Activated CD4-positive, alpha-beta T cell treated with anti-CD3 and anti-CD28 coated beads for 36 hours (primary cell): ENCODE results near the gene TXNL4A. TPM values are rescaled to one million over a fixed set of nuclear protein-coding genes. Genes with fewer than 3 reads are reported as not detected.
"Not testable (repeated sequence)": the region's sequence is repeated elsewhere in the genome, so short reads cannot be mapped to it uniquely, and the experiment has no call there.

Source experiments
- ATAC-seq: fragments of 200-7000 bp; cut with Tn5 transposase; one replicate; pipeline ENCODE4 v1.10.0; 2021; ENCODE audit warnings: mild to moderate bottlenecking, moderate library complexity
- CTCF ChIA-PET: fragments of 350-600 bp; sonication (Branson Sonifier 250); formaldehyde crosslinking; loops from one replicate; lab custom pipeline; 2021; ENCODE audit warnings: antibody characterized with exemption; lab: Charles Lee
- POLR2A ChIA-PET: fragments of 350-600 bp; sonication (Branson Sonifier 250); formaldehyde crosslinking; loops from one replicate; lab custom pipeline; 2021; ENCODE audit warnings: antibody characterized with exemption, inconsistent platforms; lab: Charles Lee
- DNase-seq: peaks from one replicate; pipeline ENCODE4 v3.0.0-alpha.2; 2020
- H3K27ac Mint-ChIP-seq: one replicate; pipeline ENCODE4 v1.8.0; 2021; ENCODE audit warnings: mixed read lengths
- H3K27me3 Mint-ChIP-seq: one replicate; pipeline ENCODE4 v1.8.0; 2021; ENCODE audit warnings: mixed read lengths
- H3K36me3 Mint-ChIP-seq: one replicate; pipeline ENCODE4 v1.8.0; 2021; ENCODE audit warnings: low read depth, mixed read lengths
- H3K4me1 Mint-ChIP-seq: one replicate; pipeline ENCODE4 v1.8.0; 2021; ENCODE audit warnings: mixed read lengths
- H3K4me3 Mint-ChIP-seq: one replicate; pipeline ENCODE4 v1.8.0; 2021; ENCODE audit warnings: mild to moderate bottlenecking, moderate library complexity, mixed read lengths
- H3K9me3 Mint-ChIP-seq: one replicate; pipeline ENCODE4 v1.8.0; 2021; ENCODE audit warnings: low read depth, mixed read lengths
- intact Hi-C, 2 experiments: fragments of 100-400 bp; cut with DNase I in 1 of 2; cut with micrococcal nuclease in 1 of 2; formaldehyde crosslinking; loops; one replicate each; pipeline versions ENCODE4 v1.14.2 to v1.15.1; 2022 to 2024; cut with DNase I, micrococcal nuclease
- total RNA-seq, 2 experiments: library from RNA; stranded (reverse); gene quantifications; one replicate each; pipeline ENCODE4 v1.2.3, GENCODE V29; 2021

The TXNL4A gene
- total RNA-seq, 2 experiments from 2014 or later, result 150 to 194 TPM

DNA sequence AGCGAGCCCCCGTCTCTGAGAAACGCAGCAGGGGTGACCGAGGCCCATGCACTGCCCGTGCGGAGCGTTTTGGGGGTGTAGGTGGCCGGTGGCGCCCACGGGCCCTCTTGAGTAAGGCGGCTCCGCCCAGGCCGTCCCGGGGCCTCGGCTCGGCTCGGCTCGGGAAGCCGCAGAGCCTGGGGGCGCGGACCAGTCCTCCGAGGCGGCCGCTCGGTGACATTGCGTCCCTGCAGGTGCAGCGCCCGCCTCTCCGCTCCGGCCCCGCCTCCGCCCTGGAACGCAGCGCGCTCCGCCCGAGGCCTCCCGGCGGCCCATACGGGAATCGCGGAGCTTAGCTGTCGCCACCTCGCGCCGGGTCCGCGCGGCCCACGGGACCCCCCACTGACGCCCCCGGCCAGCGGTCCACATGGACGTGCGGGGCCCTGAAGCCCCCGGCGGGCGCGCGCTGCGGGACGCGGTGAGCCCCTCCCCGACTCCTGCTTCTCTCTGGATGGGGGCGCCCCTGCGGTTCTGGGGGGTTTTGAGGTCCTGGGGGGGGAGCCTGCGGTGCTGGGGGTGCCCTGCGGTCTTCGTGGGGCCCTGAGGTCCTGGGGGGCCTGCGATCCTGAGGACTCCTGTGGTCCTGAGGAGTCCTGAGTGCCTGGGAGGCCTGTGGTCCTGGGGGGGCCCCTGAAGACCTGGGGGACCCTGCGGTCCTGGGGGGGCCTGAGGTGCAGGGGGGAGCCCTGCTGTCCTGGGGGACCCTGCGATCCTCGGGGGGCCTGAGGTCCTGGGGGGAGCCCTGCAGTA is 23.8 kb downstream of the TXNL4A start, which contains the start of gene HSBP1L1:
HSBP1L1 (plus strand) TSS at position 314 of the 789 bp plus-strand sequence; CDS start at position 407, 93 bp downstream.
- H3K9me3 Mint-ChIP-seq, result no peaks in the 10 kb centered on the region
- ATAC-seq, result peak; percentile 79
- ChIA-PET POLR2A (interaction anchor here (0.6 kb wide), 1 partner anchor 1425 kb away, joined by 3 read pairs; no protein-coding TSS in a partner anchor), CTCF (interaction anchor here (0.6 to 1.4 kb wide), 3 partner anchors 20 to 350 kb away, joined by 3 to 5 read pairs (median 4); no protein-coding TSS in a partner anchor)
- H3K4me1 Mint-ChIP-seq, result peaks cover 41% of the 10 kb centered on the region
- H3K27ac Mint-ChIP-seq, result peak within 1 kb of the TSS; percentile 80
- DNase-seq, result peak; percentile 83
- H3K4me3 Mint-ChIP-seq, result peak within 1 kb of the TSS; percentile 71
- intact Hi-C loops, result loop anchor here (1.0 to 10.0 kb wide), 8 partner anchors 13 to 570 kb away; partner anchors contain the start of genes CTDP1 (in 2 of the 2), KCNG2 (in 1 of the 2), NFATC1 (in 1 of the 2) and SLC66A2 (in 1 of the 2)
- H3K27me3 Mint-ChIP-seq, result peaks cover 2% of the 10 kb centered on the region
- peaks cover 10% of the 10 kb centered on the region for H3K36me3 Mint-ChIP-seq

GRCh38 chr18:79963658-79964329 is 24.6 kb downstream of the TXNL4A start:
- intact Hi-C loops, result loop anchor here (1.0 to 10.0 kb wide), 9 partner anchors 12 to 569 kb away; partner anchors contain the start of genes CTDP1 (in 2 of the 2), KCNG2 (in 1 of the 2), NFATC1 (in 1 of the 2) and SLC66A2 (in 1 of the 2)
- ATAC-seq (no peak), DNase-seq (no peak)
- Mint-ChIP-seq H3K27me3 (peaks cover 2% of the 10 kb centered on the region), H3K27ac (peak overlapping the region; percentile 25), H3K9me3 (no peaks in the 10 kb centered on the region), H3K36me3 (peaks cover 9% of the 10 kb centered on the region), H3K4me3 (peak overlapping the region; percentile 71), H3K4me1 (peaks cover 41% of the 10 kb centered on the region)
- ChIA-PET POLR2A (interaction anchor here (0.7 kb wide), 1 partner anchor 12 kb away, joined by 3 read pairs; the partner anchor contains the start of gene SLC66A2), CTCF (interaction anchor here (0.6 to 1.4 kb wide), 4 partner anchors 21 to 80 kb away, joined by 3 to 4 read pairs (median 4); partner anchors contain the start of gene RBFA)

DNA sequence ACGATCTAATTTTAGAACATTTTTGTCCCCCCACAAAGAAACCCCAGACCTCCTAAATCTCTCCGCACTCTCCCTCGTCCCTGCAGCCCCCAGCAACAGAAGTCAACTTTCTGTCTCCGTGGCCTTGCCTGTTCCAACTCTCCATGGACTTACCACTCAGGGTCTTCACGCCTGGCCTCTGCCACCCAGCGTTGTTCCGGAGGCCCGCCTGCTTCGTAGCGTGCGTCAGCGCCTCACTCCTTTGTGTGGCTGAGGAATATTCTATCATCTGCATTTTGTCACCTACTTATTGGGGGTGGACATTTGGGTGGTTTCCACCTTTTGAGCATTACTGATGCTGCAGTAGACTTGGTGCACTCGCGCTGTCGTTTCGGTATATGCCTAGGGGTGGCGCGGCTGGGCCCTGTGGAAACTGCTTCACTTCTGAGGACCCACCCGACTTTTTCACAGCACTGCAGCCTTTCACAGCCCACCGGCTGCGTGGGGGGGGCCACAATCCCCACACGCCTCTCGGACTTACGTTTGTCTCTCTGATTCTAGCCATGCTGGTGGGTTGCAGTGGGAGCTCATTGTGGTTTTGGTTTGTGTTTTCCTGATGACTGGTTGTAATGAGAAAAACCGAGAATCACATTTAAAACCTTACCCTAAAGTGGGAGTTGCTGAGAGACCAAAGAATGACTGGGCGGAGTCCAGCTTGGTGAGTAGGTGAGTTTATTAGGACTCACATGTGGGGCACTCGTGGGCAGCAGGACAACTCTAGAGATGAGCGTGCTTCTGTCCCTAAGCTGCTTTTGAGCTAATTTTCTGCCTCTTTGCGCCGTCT is 25.3 kb downstream of the TXNL4A start:
- Mint-ChIP-seq H3K27me3 (peaks cover 2% of the 10 kb centered on the region), H3K4me1 (peaks cover 41% of the 10 kb centered on the region), H3K36me3 (peaks cover 9% of the 10 kb centered on the region), H3K4me3 (peak overlapping the region; percentile 30), H3K9me3 (no peaks in the 10 kb centered on the region), H3K27ac (peak overlapping the region; percentile 73)
- intact Hi-C loops, result loop anchor here (2.0 to 10.0 kb wide), 4 partner anchors 166 to 568 kb away; partner anchors contain the start of genes KCNG2 (in 1 of the 2) and NFATC1 (in 1 of the 2)
- DNase-seq, result peak; percentile 70
- ChIA-PET POLR2A (interaction anchor here (0.7 kb wide), 1 partner anchor 12 kb away, joined by 3 read pairs; the partner anchor contains the start of gene SLC66A2), CTCF (interaction anchor here (0.6 to 1.4 kb wide), 4 partner anchors 22 to 224 kb away, joined by 3 to 4 read pairs (median 4); partner anchors contain the start of gene RBFA)
- peak; percentile 68 for ATAC-seq

GRCh38 chr18:79962311-79962710 is 26.1 kb downstream of the TXNL4A start:
- peaks cover 41% of the 10 kb centered on the region for H3K4me1 Mint-ChIP-seq
- DNase-seq (no peak), ATAC-seq (no peak)
- intact Hi-C loops, result loop anchor here (2.0 to 10.0 kb wide), 4 partner anchors 165 to 568 kb away; partner anchors contain the start of genes KCNG2 (in 1 of the 2) and NFATC1 (in 1 of the 2)
- POLR2A ChIA-PET, result no interaction called here
- peaks cover 9% of the 10 kb centered on the region for H3K36me3 Mint-ChIP-seq
- H3K27me3 Mint-ChIP-seq, result peaks cover 2% of the 10 kb centered on the region
- H3K27ac Mint-ChIP-seq, result no peak overlapping the region
- no peaks in the 10 kb centered on the region for H3K9me3 Mint-ChIP-seq
- CTCF ChIA-PET, result interaction anchor here (0.6 to 1.1 kb wide), 3 partner anchors 10 to 223 kb away, joined by 3 read pairs; no protein-coding TSS in a partner anchor
- no peak overlapping the region for H3K4me3 Mint-ChIP-seq

GRCh38 chr18:79961527-79962291 is 26.7 kb downstream of the TXNL4A start:
- no peak for ATAC-seq
- H3K27ac Mint-ChIP-seq, result no peak overlapping the region
- intact Hi-C loops, result loop anchor here (2.0 to 10.0 kb wide), 4 partner anchors 164 to 567 kb away; partner anchors contain the start of genes KCNG2 (in 1 of the 2) and NFATC1 (in 1 of the 2)
- no peak overlapping the region for H3K4me3 Mint-ChIP-seq
- ChIA-PET CTCF (interaction anchor here (0.9 to 1.1 kb wide), 2 partner anchors 9 to 32 kb away, joined by 3 read pairs; no protein-coding TSS in a partner anchor), POLR2A (interaction anchor here (0.6 kb wide), 1 partner anchor 26 kb away, joined by 3 read pairs; no protein-coding TSS in a partner anchor)
- H3K36me3 Mint-ChIP-seq, result peaks cover 6% of the 10 kb centered on the region
- peaks cover 2% of the 10 kb centered on the region for H3K27me3 Mint-ChIP-seq
- peaks cover 41% of the 10 kb centered on the region for H3K4me1 Mint-ChIP-seq
- no peak for DNase-seq
- H3K9me3 Mint-ChIP-seq, result no peaks in the 10 kb centered on the region

- Mint-ChIP-seq H3K27ac (no peak overlapping the region), H3K36me3 (peaks cover 4% of the 10 kb centered on the region), H3K4me1 (peaks cover 39% of the 10 kb centered on the region), H3K27me3 (peaks cover 2% of the 10 kb centered on the region), H3K9me3 (no peaks in the 10 kb centered on the region), H3K4me3 (no peak overlapping the region)
- DNase-seq (no peak), ATAC-seq (no peak)
- ChIA-PET CTCF (no interaction called here), POLR2A (no interaction called here)
- intact Hi-C loops, result loop anchor here (5.0 to 10.0 kb wide), 3 partner anchors 164 to 566 kb away; partner anchors contain the start of genes KCNG2 (in 1 of the 2) and NFATC1 (in 1 of the 2)
Observed at GRCh38 chr18:79960921-79961526, 27.3 kb downstream of the TXNL4A start.

DNA sequence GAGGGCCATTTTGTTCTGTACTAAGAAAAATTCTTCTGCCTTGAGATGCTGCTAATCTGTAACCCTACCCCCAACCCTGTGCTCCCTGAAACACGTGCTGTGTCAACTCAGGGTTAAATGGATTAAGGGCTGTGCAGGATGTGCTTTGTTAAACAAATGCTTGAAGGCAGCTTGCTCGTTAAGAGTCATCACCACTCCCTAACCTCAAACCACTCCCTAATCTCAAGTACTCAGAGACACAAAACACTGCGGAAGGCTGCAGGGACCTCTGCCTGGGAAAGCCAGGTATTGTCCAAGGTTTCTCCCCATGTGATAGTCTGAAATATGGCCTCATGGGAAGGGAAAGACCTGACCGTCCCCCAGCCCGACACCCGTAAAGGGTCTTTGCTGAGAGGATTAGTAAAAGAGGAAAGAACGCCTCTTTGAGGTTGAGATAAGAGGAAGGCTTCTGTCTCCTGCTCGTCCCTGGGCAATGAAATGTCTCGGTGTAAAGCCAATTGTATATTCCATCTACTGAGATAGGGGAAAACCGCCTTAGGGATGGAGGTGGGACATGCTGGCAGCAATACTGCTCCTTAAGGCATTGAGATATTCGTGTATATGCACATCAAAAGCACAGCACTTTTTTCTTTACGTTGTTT is 28.1 kb downstream of the TXNL4A start:
- CTCF ChIA-PET, result interaction anchor here (0.7 kb wide), 1 partner anchor 10 kb away, joined by 3 read pairs; no protein-coding TSS in a partner anchor
- ATAC-seq, H3K9me3 Mint-ChIP-seq, H3K36me3 Mint-ChIP-seq, POLR2A ChIA-PET, H3K27ac Mint-ChIP-seq, H3K27me3 Mint-ChIP-seq, H3K4me3 Mint-ChIP-seq: not testable (repeated sequence)
- peaks cover 39% of the 10 kb centered on the region for H3K4me1 Mint-ChIP-seq
- intact Hi-C loops, result loop anchor here (5.0 to 10.0 kb wide), 3 partner anchors 163 to 565 kb away; partner anchors contain the start of genes KCNG2 (in 1 of the 2) and NFATC1 (in 1 of the 2)
- DNase-seq, result peak; percentile 42

- peaks cover 47% of the 10 kb centered on the region for H3K4me1 Mint-ChIP-seq
- no peak overlapping the region for H3K27ac Mint-ChIP-seq
- ATAC-seq (no peak), DNase-seq (no peak)
- POLR2A ChIA-PET, result no interaction called here
- H3K9me3 Mint-ChIP-seq, result no peaks in the 10 kb centered on the region
- intact Hi-C loops, result no loop called here
- H3K27me3 Mint-ChIP-seq, result peaks cover 2% of the 10 kb centered on the region
- H3K36me3 Mint-ChIP-seq, result no peaks in the 10 kb centered on the region
- CTCF ChIA-PET, result interaction anchor here (0.6 kb wide), 1 partner anchor 166 kb away, joined by 3 read pairs; no protein-coding TSS in a partner anchor
- no peak overlapping the region for H3K4me3 Mint-ChIP-seq
Observed at GRCh38 chr18:79958981-79959380, 29.4 kb downstream of the TXNL4A start.

DNA sequence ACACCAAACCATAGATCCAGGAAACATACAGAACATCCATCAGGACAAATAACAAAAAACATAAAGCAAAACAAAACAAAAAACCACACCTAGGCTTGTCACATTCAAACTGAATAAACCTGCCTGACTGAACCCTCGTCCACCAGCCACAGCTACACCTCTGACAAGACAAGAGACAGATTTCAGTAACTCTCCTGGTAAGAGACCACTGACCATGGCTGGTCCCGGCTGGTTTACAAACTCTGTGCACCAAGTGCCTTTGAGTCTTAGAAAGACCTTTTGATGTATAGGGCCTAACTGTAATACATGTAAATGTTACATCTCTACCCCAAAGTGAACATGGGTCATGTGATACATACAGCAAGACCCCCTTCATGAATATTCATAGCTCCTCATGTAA is 32.1 kb downstream of the TXNL4A start:
- no peaks in the 10 kb centered on the region for H3K27me3 Mint-ChIP-seq
- ATAC-seq (no peak), DNase-seq (no peak)
- CTCF ChIA-PET, result interaction anchor here (0.8 kb wide), 1 partner anchor 27 kb away, joined by 3 read pairs; no protein-coding TSS in a partner anchor
- POLR2A ChIA-PET, result no interaction called here
- no peak overlapping the region for H3K27ac Mint-ChIP-seq
- H3K36me3 Mint-ChIP-seq, result no peaks in the 10 kb centered on the region
- H3K4me3 Mint-ChIP-seq, result no peak overlapping the region
- no peaks in the 10 kb centered on the region for H3K9me3 Mint-ChIP-seq
- intact Hi-C loops, result no loop called here
- peaks cover 29% of the 10 kb centered on the region for H3K4me1 Mint-ChIP-seq
